GM21786 (cell line): ENCODE results near the gene PSMA6.

ENCODE experiments used
- ATAC-seq: cut with Tn5 transposase; IDR thresholded peaks from one replicate; pipeline ENCODE4 v1.9.1; 2021; ENCODE audit not compliant: unreplicated experiment

PSMA6 gene

DNA sequence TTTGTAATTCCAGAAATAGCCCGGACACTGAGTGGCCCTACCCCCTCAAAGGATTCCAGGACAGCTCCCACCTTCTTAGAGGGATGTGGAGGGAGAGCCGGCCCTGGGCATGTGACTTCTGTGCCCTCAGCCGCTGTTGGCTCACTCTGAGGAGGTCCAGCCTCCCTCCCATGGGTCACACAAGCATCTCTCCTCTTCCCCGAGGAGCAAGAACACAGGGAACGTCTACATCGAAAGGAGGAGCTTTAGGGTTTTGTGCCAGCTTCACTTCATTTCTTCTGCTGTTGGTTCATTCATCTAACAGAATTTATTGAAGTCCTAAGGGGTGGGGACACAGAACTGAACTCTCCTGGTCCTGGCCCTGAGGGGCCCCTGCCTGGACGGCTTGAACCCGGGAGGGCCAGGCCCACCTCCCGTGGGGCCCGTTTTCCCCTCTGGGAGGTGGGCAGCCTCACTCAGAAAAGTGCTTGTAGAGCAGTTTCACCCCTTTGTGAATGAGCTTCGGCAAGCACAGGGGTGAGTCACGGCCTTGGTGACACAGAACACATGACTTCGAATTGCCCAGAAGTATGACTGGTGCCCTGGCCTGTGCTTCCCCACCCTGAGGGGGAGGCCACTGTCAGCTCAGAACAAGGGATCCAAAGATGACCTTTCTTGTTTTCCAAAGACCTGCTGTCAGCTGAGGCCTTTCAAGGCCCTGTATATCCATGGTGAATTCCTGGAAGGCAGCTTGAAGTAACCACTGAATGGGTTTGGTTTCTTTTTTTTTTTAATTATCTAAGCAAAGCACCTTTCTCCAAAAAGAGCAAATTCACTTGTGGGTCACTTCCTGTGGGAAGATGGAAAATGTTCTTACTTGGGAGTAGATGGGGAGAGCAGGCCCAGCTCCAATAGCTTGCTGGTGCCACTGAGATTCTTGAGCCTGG is 73.2 kb downstream of the PSMA6 start:
- ATAC-seq, result no peak

DNA sequence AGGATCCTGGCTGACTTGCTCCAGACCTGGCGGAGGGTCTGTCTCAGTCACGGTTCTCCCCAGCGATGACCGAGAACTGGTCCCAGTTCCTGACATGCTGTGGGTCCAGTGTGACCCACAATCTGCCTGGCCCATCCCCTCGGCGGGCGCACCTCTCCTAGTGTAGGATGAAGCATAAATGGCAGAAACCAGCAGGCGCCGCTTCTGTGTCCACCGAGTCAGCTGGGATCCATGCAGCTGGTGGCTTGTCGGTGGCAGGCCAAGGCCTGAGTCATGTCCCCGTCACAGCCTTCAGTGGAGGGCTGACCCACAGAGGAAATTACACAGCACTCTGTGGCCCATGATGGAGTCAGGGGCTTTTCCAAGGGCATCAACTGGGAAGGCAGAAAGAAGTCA is 73.9 kb downstream of the PSMA6 start:
- no peak for ATAC-seq

DNA sequence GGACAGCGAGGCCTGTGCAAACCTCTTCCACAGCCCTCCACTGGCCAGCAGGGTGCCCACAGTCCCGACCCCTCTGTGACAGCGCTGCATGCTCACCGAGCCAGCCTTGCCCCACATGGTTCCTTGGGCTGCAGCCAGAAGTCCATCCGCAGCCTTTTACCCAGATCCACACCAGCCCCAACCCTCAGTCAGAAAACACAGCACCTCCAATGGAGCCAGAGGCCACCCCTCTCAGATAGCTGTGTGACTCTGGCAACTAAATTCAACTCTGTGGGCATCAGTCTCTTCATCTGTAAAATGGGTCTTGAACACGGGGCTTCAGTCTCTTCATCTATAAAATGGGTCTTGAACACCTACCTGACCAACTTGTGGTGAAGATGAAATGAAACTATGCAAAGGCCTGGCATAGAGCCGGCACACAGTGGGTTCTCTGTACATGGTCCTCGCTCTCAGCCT is 74.4 kb downstream of the PSMA6 start:
- no peak for ATAC-seq

DNA sequence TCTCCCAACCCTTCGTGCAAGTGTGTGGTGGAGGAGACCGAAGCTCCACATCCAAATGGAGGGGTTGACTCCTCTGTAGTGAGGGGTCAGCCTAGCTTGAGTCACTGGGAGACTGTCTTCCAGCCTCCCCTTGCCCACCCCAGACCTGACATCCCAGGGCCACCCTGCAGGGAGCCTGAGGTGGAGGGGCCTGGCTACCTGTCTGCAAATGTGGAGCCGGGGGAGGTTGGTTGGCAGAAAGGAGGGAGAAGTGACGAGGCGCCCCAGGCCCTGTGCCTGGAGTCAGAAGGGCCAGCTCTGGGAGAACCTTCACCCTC is 74.8 kb downstream of the PSMA6 start:
- no peak for ATAC-seq
